Central memory CD4-positive, alpha-beta T cell (primary cell): ENCODE measurements around the gene POP4.
"Not testable (repeated sequence)": the region's sequence is repeated elsewhere in the genome, so short reads cannot be mapped to it uniquely, and the experiment has no call there.

Source experiments
- DNase-seq: peaks from one replicate; pipeline ENCODE4 v3.0.0; 2022
- total RNA-seq, 3 experiments: gene quantifications; one replicate each; lab custom pipeline; 2026; lab: John Stamatoyannopoulos, UW

Gene POP4
- total RNA-seq, result 18.1 to 89.0 (median 38.3) reads per million in 3 experiments

- DNase-seq, result peak; percentile 95
These were observed at the start of gene POP4 for GRCh38 chr19:29605653-29606419. TSS of gene POP4 (plus strand) at chr19:29606283. CDS start at chr19:29606319, 36 bp downstream.

GRCh38 chr19:29559110-29559509 is 47.0 kb upstream of the POP4 start:
- not testable (repeated sequence) for DNase-seq

DNA sequence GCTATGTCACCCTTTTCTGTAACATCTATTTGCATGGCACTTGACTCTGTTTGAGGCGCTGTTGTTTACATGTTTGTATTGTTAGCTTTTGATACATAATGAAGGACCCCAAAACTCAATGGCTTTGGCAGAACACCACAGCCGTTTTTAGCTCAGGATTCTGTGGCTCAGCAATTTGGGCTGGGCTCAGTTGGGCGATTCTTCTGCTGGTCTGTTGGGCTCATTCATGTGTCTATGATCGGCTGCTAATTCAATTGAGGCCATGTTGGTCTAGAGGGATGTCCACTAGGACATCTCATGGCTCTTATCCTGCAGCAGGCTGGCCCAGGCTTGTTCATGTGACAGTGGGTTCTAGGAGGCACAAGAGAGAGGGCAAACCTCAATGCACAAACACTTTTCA is 46.3 kb upstream of the POP4 start:
- no peak for DNase-seq

DNA sequence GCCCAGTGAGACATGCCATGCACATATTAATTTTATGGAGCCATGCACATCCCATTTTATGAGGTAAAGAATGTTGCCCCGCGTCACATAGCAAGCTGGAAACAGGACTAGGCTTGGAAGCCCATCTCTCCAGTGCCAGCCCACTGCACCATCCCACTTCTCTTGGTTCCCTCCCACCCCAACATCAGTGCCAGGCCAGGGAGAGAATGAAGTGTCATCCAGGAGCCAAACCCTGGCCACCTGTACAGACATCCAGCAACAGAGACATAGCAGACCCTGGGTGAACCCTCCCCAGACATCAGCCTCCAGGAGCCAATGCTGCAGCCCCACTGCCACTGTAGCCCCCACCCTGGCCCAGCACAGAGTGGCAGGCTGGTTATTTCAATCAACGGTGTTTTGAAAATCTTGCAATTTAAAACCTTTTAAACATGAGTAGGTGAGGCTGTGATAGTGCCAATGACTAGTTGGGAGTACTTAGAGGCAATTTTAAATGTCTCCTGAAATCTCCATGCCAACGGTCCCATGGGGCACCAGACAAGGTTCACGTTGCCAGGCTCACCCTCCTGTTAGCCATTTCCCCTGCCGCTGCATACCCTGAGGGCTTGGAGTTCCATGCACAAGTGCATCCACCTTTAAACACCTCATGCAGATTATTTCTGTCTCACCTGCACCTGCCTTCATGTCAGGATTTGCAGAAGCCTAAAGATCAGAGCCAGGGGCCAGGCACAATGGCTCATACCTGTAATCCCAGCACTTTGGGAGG is 45.6 kb upstream of the POP4 start:
- no peak for DNase-seq

- DNase-seq, result no peak
These were observed 44.5 kb upstream of the POP4 start for GRCh38 chr19:29561601-29562000.

DNA sequence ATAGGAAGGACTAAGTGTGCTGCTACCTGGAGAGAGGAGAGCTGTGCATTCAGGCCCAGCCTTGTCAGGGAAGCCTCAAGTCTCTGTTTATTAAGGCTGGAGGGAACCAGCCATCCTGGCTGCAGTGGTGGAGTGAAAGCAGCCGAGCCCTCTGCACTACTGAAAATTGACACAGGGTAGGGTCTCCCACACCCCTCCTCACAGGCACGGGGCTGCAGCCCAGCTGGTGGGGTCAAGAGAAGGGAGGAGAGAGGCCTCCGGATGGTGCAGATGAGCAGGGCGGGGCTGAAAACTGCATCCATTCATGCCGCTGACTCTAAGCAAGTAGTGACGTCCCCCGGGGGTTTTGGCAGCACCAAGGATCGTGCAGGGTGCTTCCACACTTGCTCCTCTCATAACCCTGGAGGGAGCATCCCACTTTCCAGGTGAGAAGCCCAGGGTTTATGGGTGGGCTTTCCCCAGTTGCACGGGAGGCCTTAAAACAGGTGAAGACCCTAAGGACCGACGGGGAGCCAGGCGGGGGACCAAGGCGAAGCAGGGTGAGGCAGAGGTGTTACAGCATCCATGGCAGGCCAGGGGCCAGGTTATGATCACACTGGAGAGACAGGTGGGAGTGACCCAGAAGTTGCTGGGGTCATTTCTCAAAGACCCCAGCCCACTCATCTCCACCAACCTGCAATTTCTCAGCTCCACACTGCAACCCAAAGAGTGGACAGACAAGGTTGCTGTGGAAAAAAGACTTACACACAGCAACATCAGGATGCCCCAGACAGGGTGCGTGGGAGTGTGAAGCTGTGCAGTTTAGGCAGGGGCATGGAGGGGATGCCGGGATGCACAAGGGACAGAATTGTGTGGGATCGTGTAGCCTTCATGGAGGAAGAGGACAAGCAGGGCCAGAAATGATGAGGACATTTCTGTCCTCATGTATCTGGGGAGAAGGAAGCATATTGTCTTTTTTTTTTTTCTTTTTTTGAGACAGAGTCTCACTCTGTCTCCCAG is 43.5 kb upstream of the POP4 start:
- DNase-seq, result no peak

DNA sequence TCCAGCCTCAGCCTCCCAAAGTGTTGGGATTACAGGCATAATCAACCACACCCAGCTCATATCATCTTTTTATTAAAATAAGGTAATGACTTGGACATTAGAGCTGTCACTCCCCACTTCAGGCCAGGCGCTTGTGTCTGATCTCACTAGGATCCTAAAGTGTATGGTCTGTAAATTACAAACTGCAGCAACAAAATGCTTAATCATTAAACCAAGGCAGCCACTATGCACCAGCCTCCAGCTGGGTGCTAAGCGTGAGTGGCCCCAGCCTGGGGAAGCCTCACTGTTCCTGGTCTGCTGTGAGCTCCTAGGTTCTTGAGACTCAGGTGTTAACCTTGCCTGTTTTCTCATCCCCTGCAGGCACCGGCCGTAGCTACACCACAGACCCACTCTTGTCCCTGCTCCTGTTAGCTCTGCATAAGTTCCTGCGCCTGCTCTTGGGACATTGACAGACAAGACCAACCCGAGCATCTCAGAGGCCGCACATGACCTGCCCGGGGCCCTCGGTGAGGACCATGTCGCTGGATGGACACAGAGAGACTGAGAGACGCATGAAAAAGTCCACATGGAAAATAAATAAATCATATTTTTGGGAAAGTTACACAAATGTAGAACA is 42.5 kb upstream of the POP4 start:
- DNase-seq, result no peak

DNA sequence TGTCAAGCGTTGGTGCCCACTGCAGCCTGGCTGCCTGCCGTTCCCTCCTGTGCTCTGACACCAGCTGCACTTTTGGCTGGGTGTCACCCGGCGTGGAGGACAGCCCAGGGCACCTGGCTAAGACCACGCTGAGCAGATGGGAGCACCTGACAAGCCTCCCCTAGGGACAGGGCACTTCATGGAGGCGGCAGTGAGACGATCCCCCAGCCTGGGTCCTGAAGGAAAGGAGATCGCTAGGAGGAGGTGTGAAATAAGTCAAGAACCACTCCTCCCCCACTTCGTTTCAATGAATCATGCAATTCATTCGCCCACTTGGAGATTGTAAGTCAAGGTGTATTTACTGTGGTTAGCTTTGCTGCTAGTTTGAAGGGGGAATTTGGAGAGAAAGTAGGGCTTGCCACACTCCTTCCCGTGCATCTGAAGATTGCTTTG is 41.5 kb upstream of the POP4 start:
- no peak for DNase-seq

- DNase-seq, result no peak
These were observed 40.9 kb upstream of the POP4 start for GRCh38 chr19:29565171-29565570.

GRCh38 chr19:29566496-29567054 is 39.5 kb upstream of the POP4 start:
- DNase-seq, result no peak

- no peak for DNase-seq
These were observed 38.6 kb upstream of the POP4 start for GRCh38 chr19:29567366-29567915.

DNA sequence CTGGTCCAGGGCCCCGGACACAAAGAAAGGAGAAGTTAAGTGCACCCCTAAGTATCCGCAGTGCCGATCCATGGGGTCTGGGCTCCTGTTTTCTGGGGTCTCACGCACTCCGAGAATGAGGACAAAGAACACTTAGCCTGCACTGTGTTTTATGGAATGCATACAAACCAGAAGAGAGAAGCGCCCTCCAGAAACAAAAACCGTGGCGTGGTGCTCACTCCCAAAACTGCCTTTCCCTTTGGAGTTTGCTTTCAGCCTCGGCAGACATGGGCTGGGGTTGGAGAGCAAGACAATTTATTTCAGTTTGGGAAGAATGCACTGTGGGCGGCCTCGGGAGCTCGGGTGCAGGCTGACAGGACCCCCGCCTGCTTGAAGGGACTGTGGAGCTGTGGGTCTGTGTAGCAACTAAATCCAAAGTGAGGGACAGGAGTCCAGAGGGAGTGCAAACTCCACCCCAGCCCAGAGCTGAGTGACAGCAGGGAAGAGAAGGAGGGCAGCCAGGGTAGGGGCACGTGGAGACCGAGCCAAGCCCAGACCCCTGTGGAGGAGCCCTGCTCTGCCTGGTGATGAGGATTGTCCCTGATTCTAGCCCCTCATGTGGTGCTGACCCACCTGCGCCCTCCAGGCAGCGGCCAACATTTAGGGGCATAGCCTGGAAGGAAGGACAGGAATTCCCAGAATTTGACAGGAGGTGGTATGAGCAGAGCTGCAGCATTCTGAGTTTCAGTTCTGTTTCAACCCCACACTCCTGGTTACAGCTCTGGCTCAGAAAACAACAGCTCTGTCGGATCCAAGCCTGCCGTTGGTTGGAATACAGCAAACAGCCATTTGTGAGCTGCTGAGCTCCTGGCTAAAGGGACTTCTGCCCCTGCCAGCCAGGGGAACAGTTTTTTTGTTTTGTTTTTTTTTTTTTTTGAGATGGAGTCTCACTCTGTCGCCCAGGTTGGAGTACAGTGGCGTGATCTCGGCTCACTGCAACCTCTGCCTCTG is 37.8 kb upstream of the POP4 start:
- DNase-seq, result no peak

DNA sequence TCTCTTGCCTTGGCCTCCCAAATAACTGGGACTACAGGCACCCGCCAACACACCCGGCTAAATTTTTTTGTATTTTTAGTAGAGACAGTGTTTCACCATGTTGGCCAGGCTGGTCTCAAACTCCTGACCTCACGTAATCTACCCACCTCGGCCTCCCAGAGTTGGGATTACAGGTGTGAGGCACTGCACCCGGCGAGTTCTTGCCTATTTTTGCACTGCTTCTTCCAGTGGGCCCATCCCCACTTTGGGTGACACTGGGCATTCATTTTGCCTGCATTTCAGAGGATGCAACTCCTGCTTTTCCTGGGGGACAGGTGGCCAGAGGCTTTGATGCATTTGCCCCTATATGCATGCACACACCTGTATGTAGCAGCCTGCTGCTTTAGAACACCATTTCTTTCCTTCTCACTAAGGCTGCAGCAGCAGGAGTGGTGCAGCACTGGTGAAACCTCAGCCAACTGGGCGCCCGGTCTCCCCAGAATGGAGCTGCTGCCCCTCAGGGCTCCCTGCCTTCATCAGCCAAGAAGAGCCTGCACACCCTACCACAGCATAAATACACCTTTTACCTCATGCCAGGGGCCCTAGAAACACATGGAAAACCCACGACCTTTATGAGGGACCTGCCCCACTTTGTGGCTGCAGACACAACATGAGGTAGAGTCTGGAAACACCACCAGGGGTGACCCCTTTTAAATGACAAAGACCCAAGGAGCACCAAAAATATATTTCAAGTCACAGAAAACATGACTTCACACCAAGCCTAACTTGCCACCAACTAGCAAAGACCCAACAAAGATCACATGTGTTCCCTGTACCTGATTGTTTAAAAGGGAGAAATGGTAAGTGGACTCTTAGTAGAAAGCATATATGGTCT is 36.8 kb upstream of the POP4 start:
- no peak for DNase-seq

DNA sequence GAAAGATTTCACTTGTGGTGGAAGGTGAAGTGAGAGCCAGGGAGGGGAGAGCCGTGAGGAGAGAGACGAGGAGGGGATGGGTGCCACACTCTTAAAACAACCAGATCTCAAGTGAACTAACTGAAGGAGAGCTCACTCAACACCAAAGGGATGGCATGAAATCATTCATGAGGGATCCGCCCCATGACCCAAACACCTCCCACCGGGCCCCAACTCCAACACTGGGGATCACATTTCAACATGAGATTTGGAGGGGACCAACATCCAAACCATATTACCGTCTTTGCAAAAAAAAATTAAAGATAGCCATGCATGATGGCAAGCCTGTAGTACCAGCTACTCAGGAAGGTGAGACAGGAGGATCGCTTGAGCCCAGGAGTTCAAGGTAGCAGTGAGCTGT is 34.9 kb upstream of the POP4 start:
- DNase-seq, result no peak

DNA sequence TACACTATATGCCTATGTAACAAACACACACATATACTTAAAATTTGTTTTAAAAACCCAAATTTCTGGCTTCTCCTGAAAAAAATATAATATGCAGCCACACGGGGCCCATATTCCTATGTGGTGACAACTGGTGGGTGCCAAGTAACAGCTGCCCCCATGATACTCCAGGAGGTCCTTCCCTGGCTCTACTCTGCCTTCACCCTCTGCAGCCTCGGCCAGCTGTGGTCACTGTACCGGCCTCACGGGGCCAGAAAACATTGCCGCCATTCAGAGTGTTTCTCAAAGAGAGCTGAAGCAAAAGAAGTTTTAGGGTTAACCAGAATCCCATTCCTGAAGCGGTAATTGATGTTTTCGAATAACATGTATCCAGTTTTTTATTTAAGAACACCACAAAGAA is 32.6 kb upstream of the POP4 start:
- DNase-seq, result no peak

DNA sequence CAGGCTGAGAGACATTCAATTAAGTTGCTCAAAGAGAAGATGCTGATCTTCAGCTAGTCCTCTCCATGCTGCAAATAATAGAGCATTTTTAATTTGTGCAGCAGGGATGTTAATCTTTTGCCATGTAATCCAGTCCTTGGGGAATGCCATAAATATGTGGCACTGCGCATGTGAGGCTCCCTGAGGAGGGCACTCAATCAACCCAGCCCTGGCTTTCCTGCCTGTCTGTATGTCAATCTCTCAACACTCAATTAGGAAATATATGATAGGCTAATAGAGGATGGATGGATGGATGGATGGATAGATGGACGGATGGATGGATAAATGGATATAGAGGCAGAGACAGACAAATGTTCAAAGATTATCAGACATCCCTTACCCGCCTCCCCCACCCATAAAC is 31.6 kb upstream of the POP4 start:
- DNase-seq, result no peak

GRCh38 chr19:29576046-29576606 is 30.0 kb upstream of the POP4 start:
- DNase-seq, result no peak

- DNase-seq, result no peak
These were observed 29.1 kb upstream of the POP4 start for GRCh38 chr19:29576761-29577648.
